Esophagus muscularis mucosa (tissue), 4 donors: ENCODE results near the gene RNF144A.

ENCODE experiments used
- CTCF ChIP-seq, 3 experiments: fragments of 200-600 bp in 2 of 3; fragments of 450-650 bp in 1 of 3; sonication (generic) in 2 of 3; IDR thresholded peaks; one replicate each; pipeline ENCODE4 v1.5.1; 2017 to 2019; ENCODE audit warnings: antibody characterized with exemption in 3 of 3, mild to moderate bottlenecking in 2 of 3, moderate library complexity in 1 of 3
- EP300 ChIP-seq: sonication (generic); formaldehyde crosslinking; IDR thresholded peaks from one replicate; pipeline ENCODE4 v1.6.1; 2017; ENCODE audit warnings: antibody characterized with exemption
- POLR2A ChIP-seq: fragments of 450-650 bp; IDR thresholded peaks from one replicate; pipeline ENCODE4 v1.6.1; 2017; ENCODE audit warnings: antibody characterized with exemption, moderate library complexity, mild to moderate bottlenecking, low read depth
- POLR2AphosphoS5 ChIP-seq, 2 donors: sonication (generic); formaldehyde crosslinking; IDR thresholded peaks; one replicate each; pipeline ENCODE4 v1.6.1; 2017; ENCODE audit warnings: antibody characterized with exemption in 2 of 2

DNA sequence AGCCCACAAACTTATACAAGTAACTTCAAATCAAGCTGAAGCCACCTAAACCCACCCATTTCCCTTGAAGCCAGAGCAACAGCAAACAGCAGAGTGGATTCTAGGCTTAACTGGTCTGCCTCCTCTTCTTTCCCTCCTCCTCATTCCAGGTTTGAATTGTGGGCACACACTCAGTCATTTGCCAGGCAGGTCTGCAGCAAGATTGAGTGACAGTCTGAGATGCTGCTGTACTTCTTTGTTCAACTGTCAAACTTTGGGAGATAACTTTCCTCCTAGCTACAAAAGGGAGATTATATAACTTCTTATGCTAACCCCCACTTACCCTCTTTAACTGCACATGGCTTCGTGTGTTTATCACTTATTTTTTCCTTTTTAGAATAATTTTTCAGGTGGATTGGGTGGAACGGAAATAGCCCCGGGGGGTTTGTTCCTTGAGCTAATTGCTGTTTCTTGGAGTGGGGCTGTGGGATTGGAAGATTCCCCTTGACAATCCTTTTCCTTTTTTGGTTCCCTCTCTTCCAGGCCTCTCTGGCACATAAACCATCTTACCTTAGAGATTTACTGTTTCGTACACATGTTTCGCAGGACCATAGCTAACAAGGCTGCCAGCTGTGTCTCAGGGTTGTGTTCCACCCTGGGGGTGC, 55.0 kb downstream of the RNF144A start:
- TF ChIP-seq CTCF (IDR thresholded peaks at IDR 0.05) (no peak), POLR2A (no peak), POLR2AphosphoS5 (IDR thresholded peaks at IDR 0.05) (no peak), EP300 (no peak)
